ENCODE results near the gene PAIP2.

The PAIP2 gene

GRCh38 chr5:139341689-139342422 lies at the start of gene PAIP2:
Gene PAIP2, plus strand, starts transcription at chr5:139341854. Its CDS starts 21,931 bp downstream, at chr5:139363785.
- peak; percentile 98 for DNase-seq (ENCODE audit: low spot score)

GRCh38 chr5:139293202-139293506 lies 48.5 kb upstream of the PAIP2 start:
- no peak for DNase-seq (ENCODE audit: low spot score)

- peak; percentile 96 for DNase-seq (ENCODE audit: low spot score)
Observed at GRCh38 chr5:139293507-139294373, 47.9 kb upstream of the PAIP2 start, which contains the start of gene MATR3. Gene MATR3, plus strand, starts transcription at chr5:139293740. Its CDS starts 13,676 bp downstream, at chr5:139307416.

GRCh38 chr5:139294374-139295165 lies 47.1 kb upstream of the PAIP2 start:
- DNase-seq (ENCODE audit: low spot score) = peak; percentile 80

- peak; percentile 38 for DNase-seq (ENCODE audit: low spot score)
Observed at GRCh38 chr5:139295346-139296057, 46.2 kb upstream of the PAIP2 start.

- no peak for DNase-seq (ENCODE audit: low spot score)
Observed at GRCh38 chr5:139296198-139296597, 45.5 kb upstream of the PAIP2 start.

- no peak for DNase-seq (ENCODE audit: low spot score)
Observed at GRCh38 chr5:139296862-139297326, 44.8 kb upstream of the PAIP2 start.

GRCh38 chr5:139297439-139298133 lies 44.1 kb upstream of the PAIP2 start:
- no peak for DNase-seq (ENCODE audit: low spot score)

- DNase-seq (ENCODE audit: low spot score) = no peak
Observed at GRCh38 chr5:139298242-139298641, 43.4 kb upstream of the PAIP2 start.

GRCh38 chr5:139299486-139299885 lies 42.2 kb upstream of the PAIP2 start:
- no peak for DNase-seq (ENCODE audit: low spot score)

GRCh38 chr5:139301808-139302499 lies 39.7 kb upstream of the PAIP2 start:
- DNase-seq (ENCODE audit: low spot score) = no peak

- no peak for DNase-seq (ENCODE audit: low spot score)
Observed at GRCh38 chr5:139304391-139305324, 37.0 kb upstream of the PAIP2 start.

- no peak for DNase-seq (ENCODE audit: low spot score)
Observed at GRCh38 chr5:139306197-139306596, 35.5 kb upstream of the PAIP2 start.

- DNase-seq (ENCODE audit: low spot score) = no peak
Observed at GRCh38 chr5:139306628-139307379, 34.9 kb upstream of the PAIP2 start.

- no peak for DNase-seq (ENCODE audit: low spot score)
Observed at GRCh38 chr5:139308797-139309196, 32.9 kb upstream of the PAIP2 start.

- DNase-seq (ENCODE audit: low spot score) = peak; percentile 54
Observed at GRCh38 chr5:139310715-139311186, 30.9 kb upstream of the PAIP2 start.

GRCh38 chr5:139312075-139312474 lies 29.6 kb upstream of the PAIP2 start:
- no peak for DNase-seq (ENCODE audit: low spot score)

GRCh38 chr5:139314276-139314675 lies 27.4 kb upstream of the PAIP2 start:
- no peak for DNase-seq (ENCODE audit: low spot score)

All from RKO (cell line).